ENCODE data around the gene BPIFB6.

BPIFB6 gene

DNA sequence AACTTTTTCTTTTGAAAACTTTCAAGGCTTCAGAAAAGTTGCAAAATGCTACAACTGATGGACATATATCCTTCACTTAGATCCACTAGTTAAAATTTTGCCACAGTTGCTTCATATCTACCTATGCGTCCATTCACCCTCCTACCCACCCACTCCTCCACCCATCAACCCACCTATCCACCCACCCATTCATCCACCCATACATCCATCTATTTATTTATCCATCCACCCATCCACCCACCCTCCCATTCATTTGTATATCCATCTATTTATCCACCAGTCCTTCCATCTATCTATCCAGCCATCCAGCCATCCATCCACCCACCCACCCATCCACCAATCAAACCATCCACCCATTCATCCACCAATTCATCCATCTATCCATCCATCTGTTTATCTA, 61.6 kb downstream of the BPIFB6 start:
- no peak for DNase-seq

DNA sequence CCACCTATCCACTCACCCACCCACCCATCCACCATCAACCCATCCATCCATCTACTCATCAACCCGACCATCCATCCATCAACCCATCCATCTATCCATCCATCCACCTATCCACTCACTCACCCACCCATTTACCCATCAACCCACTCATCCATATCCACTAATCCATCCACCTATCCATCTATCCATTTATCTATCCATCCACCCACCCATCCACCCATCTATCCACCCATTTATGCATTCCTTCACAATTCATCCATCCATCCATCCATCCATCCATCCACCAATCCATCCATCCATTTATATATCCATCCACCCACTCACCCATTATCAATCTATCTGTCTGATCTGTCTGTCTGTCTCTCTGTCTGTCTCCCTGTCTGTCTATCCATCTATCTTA, 62.1 kb downstream of the BPIFB6 start:
- no peak for DNase-seq

Data from activated T-cell treated with anti-CD3 and anti-CD28 coated beads for 4 hours (primary cell).